Endodermal cell (in vitro differentiated cells): ENCODE results near the gene MCM3AP. TPM values are rescaled to one million over a fixed set of nuclear protein-coding genes. Genes with fewer than 3 reads are reported as not detected.
A peak's percentile ranks its signal among the peaks of the same experiment; 100 is the strongest.

Experiments used
- DNase-seq: peaks from one replicate; pipeline ENCODE4 v3.0.0-alpha.2; 2017
- H3K27ac ChIP-seq: 2 replicates; pipeline ENCODE4 v1.5.1; 2013; ENCODE audit warnings: mild to moderate bottlenecking, low read depth, low read length, moderate library complexity
- H3K27me3 ChIP-seq: 2 replicates; pipeline ENCODE4 v1.6.1; 2013; ENCODE audit warnings: mild to moderate bottlenecking, low read length, moderate library complexity; ENCODE audit not compliant: insufficient read depth, control insufficient read depth, poor library complexity, severe bottlenecking
- H3K36me3 ChIP-seq: 2 replicates; pipeline ENCODE4 v1.7.0; 2013; ENCODE audit warnings: mild to moderate bottlenecking, low read length, moderate library complexity; ENCODE audit not compliant: control insufficient read depth, insufficient read depth
- H3K4me1 ChIP-seq: one replicate; pipeline ENCODE4 v1.7.0; 2013; ENCODE audit warnings: low read length; ENCODE audit not compliant: control insufficient read depth, insufficient read depth
- H3K4me3 ChIP-seq: 2 replicates; pipeline ENCODE4 v1.5.1; 2013; ENCODE audit warnings: mild to moderate bottlenecking, low read length, moderate library complexity
- H3K9ac ChIP-seq: 2 replicates; pipeline ENCODE4 v1.6.1; 2013; ENCODE audit warnings: mild to moderate bottlenecking, low read length, moderate library complexity; ENCODE audit not compliant: poor library complexity, severe bottlenecking; ENCODE audit errors: extremely low read depth
- H3K9me3 ChIP-seq: 2 replicates; pipeline ENCODE4 v1.6.1; 2013; ENCODE audit warnings: mild to moderate bottlenecking, low read length, moderate library complexity; ENCODE audit not compliant: control insufficient read depth
- H3K27ac Mint-ChIP-seq: 2 replicates; pipeline ENCODE4 v1.8.0; 2020; ENCODE audit warnings: mixed read lengths
- H3K27me3 Mint-ChIP-seq: 2 replicates; pipeline ENCODE4 v1.8.0; 2021; ENCODE audit warnings: mild to moderate bottlenecking, mixed read lengths; ENCODE audit not compliant: insufficient read depth
- H3K36me3 Mint-ChIP-seq: 2 replicates; pipeline ENCODE4 v1.8.0; 2020; ENCODE audit warnings: low read depth, mixed read lengths
- H3K4me1 Mint-ChIP-seq: 2 replicates; pipeline ENCODE4 v1.8.0; 2020; ENCODE audit warnings: mixed read lengths
- H3K4me3 Mint-ChIP-seq: 2 replicates; pipeline ENCODE4 v1.8.0; 2020; ENCODE audit warnings: mild to moderate bottlenecking, moderate library complexity, mixed read lengths
- H3K9me3 Mint-ChIP-seq: 2 replicates; pipeline ENCODE4 v1.8.0; 2020; ENCODE audit warnings: mild to moderate bottlenecking, mixed read lengths
- WGBS, 2 experiments: methylation state at CpG; one replicate each; pipeline versions ENCODE4 v1.1.5 to v1.1.7; 2013; ENCODE audit warnings: missing lambda C conversion rate in 2 of 2, mixed read lengths in 1 of 2; ENCODE audit not compliant: insufficient coverage in 1 of 2, insufficient read length in 1 of 2; 5-methylcytosine and 5-hydroxymethylcytosine counted together
- total RNA-seq, 2 donors: library from RNA; stranded (reverse); fragmentation: NEBNext Ultra II Directional in 1 of 2; extraction: Animal tissue kit (Norgen Biotek cat#: 25700) in 1 of 2; gene quantifications; 2 replicates in 1 of 2; 3 replicates in 1 of 2; pipeline ENCODE4 v1.2.1, GENCODE V29; 2021
- TF ChIP-seq, protein P1 (sequence below): fragments of 200-600 bp; sonication (generic); conservative IDR thresholded peaks from 2 replicates; pipeline ENCODE4 v1.5.0; 2021; ENCODE audit warnings: antibody characterized with exemption, mild to moderate bottlenecking

MCM3AP gene
- total RNA-seq, 2 donors from 2014 or later, result 120 to 161 TPM

DNA sequence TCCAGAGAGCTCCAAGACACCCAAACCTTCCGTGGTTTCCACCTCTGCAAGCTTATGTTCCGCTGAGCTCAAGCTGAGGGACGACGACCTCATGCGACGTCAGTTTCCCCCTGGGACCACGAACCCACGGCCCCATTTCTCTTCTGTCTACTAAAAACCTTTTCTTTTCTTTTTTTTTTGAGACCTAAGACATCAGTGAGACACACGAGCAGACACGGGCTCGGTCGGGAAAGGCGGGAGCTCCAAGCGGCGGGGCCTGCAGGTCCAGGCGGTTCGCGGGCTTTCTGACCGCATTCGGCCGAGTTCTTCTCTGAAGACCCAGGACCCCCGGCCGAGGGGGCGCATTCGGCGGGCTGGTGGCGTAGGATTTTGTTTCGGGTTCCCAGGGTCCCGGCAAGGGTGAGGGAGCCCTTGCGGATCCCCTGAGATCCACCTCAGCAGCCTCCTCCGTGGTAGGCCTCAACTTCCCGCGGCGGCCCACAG lies 37.9 kb upstream of the MCM3AP start:
- WGBS, 2 experiments, result 0% methylated on average over 11 to 34 of the region's 34 CpGs
- H3K27me3 Mint-ChIP-seq, result no peaks in the 10 kb centered on the region
- H3K4me3 Mint-ChIP-seq, result peak overlapping the region; percentile 95
- peaks cover 27% of the 10 kb centered on the region for H3K36me3 Mint-ChIP-seq
- no peaks in the 10 kb centered on the region for H3K27me3 ChIP-seq
- H3K9me3 Mint-ChIP-seq, result no peaks in the 10 kb centered on the region
- DNase-seq, result peak; percentile 47
- H3K27ac ChIP-seq, result peak overlapping the region; percentile 83
- peak overlapping the region; percentile 96 for H3K4me3 ChIP-seq
- H3K4me1 Mint-ChIP-seq, result peaks cover 35% of the 10 kb centered on the region
- TF ChIP-seq, protein P1, sequence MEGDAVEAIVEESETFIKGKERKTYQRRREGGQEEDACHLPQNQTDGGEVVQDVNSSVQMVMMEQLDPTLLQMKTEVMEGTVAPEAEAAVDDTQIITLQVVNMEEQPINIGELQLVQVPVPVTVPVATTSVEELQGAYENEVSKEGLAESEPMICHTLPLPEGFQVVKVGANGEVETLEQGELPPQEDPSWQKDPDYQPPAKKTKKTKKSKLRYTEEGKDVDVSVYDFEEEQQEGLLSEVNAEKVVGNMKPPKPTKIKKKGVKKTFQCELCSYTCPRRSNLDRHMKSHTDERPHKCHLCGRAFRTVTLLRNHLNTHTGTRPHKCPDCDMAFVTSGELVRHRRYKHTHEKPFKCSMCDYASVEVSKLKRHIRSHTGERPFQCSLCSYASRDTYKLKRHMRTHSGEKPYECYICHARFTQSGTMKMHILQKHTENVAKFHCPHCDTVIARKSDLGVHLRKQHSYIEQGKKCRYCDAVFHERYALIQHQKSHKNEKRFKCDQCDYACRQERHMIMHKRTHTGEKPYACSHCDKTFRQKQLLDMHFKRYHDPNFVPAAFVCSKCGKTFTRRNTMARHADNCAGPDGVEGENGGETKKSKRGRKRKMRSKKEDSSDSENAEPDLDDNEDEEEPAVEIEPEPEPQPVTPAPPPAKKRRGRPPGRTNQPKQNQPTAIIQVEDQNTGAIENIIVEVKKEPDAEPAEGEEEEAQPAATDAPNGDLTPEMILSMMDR, result no peak
- peaks cover 11% of the 10 kb centered on the region for H3K36me3 ChIP-seq
- peak overlapping the region; percentile 92 for H3K9ac ChIP-seq
- no peaks in the 10 kb centered on the region for H3K9me3 ChIP-seq
- no peaks in the 10 kb centered on the region for H3K4me1 ChIP-seq
- H3K27ac Mint-ChIP-seq, result peak overlapping the region; percentile 96

DNA sequence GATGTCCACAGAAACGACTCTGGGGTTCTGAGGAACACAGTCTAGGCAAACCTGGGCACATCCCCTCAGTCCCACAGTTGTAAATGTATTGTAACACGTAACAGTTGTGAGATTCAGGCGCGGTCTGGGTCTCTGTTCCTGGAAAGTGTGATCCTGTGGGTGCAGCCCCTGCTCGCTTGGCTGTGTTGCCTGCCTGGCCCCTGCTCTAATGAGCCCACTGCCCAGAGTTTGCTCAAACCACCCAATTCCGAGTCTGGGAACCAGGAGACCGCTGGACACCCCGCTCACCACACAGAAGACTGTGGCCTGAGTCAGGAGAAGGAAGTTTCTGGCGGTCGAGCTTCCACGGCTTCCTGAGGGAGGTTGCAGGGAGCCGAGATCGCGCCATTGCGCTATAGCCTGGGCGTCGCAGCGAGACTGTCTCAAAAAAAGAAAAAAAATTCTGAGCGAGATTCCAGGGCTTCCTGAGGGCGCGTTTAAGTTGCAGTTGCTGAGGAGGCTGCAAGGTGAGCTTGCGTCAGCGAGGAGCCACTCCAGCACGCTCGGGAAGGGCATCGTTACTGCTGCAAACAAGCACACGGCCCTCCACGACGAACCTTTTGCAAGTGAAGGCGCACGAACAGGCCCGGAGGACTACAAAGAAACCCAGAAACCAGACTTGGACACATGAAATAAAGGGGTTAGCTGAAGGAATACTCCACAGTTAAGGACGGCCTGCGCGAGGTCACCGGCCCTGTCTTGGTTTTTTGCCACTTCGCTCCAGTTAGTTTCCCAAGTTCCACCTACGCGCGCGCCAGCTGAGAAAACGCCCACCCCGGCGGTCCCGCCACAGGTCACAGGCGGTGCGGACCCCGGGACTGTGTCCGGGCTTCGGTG lies 37.2 kb upstream of the MCM3AP start:
- Mint-ChIP-seq H3K27me3 (no peaks in the 10 kb centered on the region), H3K9me3 (no peaks in the 10 kb centered on the region), H3K4me3 (peak overlapping the region; percentile 95), H3K27ac (peak overlapping the region; percentile 96), H3K4me1 (peaks cover 37% of the 10 kb centered on the region), H3K36me3 (peaks cover 22% of the 10 kb centered on the region)
- peak; percentile 58 for DNase-seq
- H3K27ac ChIP-seq, result peak overlapping the region; percentile 83
- 5% methylated on average over 28 to 50 of the region's 50 CpGs for WGBS, 2 experiments
- H3K9me3 ChIP-seq, result no peaks in the 10 kb centered on the region
- H3K9ac ChIP-seq, result peak overlapping the region; percentile 92
- peak overlapping the region; percentile 96 for H3K4me3 ChIP-seq
- TF ChIP-seq, protein P1, result no peak
- no peaks in the 10 kb centered on the region for H3K4me1 ChIP-seq
- no peaks in the 10 kb centered on the region for H3K27me3 ChIP-seq
- peaks cover 4% of the 10 kb centered on the region for H3K36me3 ChIP-seq

DNA sequence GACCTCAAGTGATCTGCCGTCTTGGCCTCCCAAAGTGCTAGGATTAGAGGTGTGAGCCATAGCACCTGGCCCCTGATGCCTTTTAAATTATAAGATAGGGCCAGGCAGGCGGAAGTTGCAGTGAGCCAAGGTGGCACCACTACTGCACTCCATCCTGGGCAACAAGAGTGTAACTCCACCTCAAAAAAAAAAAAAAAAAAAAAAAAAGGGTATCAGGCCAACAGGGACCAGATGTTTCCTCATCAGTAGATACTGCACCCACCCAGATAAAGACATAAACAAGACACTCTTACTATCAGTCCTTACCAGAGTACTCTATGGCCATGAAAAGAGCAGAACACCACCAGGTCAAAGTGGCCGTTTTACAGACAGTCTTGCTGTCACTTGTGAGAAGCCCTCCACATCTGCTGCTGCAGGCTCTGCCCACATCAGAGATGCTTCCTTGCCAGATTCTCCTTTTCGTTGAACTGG lies 35.0 kb upstream of the MCM3AP start:
- Histone ChIP-seq H3K4me1 (no peaks in the 10 kb centered on the region), H3K9ac (no peak overlapping the region), H3K4me3 (peak overlapping the region; percentile 54), H3K9me3 (no peaks in the 10 kb centered on the region), H3K36me3 (no peaks in the 10 kb centered on the region), H3K27me3 (no peaks in the 10 kb centered on the region), H3K27ac (no peak overlapping the region)
- TF ChIP-seq, protein P1, result no peak
- WGBS, 2 experiments, result 85 to 90% methylated on average over 2 to 4 of the region's 4 CpGs
- Mint-ChIP-seq H3K36me3 (peaks cover 11% of the 10 kb centered on the region), H3K4me3 (no peak overlapping the region), H3K27ac (no peak overlapping the region), H3K9me3 (no peaks in the 10 kb centered on the region), H3K4me1 (peaks cover 28% of the 10 kb centered on the region), H3K27me3 (no peaks in the 10 kb centered on the region)
- DNase-seq, result no peak
